WTC11 (cell line): ENCODE results near the gene MAST1. TPM values are rescaled to one million over a fixed set of nuclear protein-coding genes. Genes with fewer than 3 reads are reported as not detected.
A peak's percentile ranks its signal among the peaks of the same experiment; 100 is the strongest.

Source experiments
- GABPB1 ChIP-seq: sonication (generic); formaldehyde crosslinking; IDR thresholded peaks from 2 replicates; pipeline ENCODE4 v1.8.1; 2023; ENCODE audit warnings: mild to moderate bottlenecking, missing genetic modification reagents
- GRHL2 ChIP-seq: fragments of 250-450 bp; sonication (Bioruptor Pico); IDR thresholded peaks from 2 replicates; pipeline ENCODE4 v1.8.0; 2022; ENCODE audit warnings: mild to moderate bottlenecking, moderate library complexity; ENCODE audit not compliant: insufficient replicate concordance, severe bottlenecking
- JAZF1 ChIP-seq: fragments of 250-450 bp; sonication (Bioruptor Pico); IDR thresholded peaks from 2 replicates; pipeline ENCODE4 v1.9.0; 2021; ENCODE audit warnings: moderate library complexity, mild to moderate bottlenecking, inconsistent platforms
- MYBL2 ChIP-seq: sonication (generic); formaldehyde crosslinking; IDR thresholded peaks from 2 replicates; pipeline ENCODE4 v1.8.1; 2023; ENCODE audit warnings: mild to moderate bottlenecking, moderate library complexity, missing genetic modification reagents
- NFATC4 ChIP-seq: fragments of 250-450 bp; sonication (Bioruptor Pico); IDR thresholded peaks from 2 replicates; pipeline ENCODE4 v1.9.0; 2021; ENCODE audit warnings: mild to moderate bottlenecking
- NR3C1 ChIP-seq: sonication (generic); formaldehyde crosslinking; conservative IDR thresholded peaks from 2 replicates; pipeline ENCODE4 v1.8.1; 2023; ENCODE audit warnings: low read depth, mild to moderate bottlenecking, missing genetic modification reagents
- OVOL2 ChIP-seq: fragments of 250-450 bp; sonication (Bioruptor Pico); IDR thresholded peaks from 2 replicates; pipeline ENCODE4 v1.9.0; 2021; ENCODE audit warnings: mild to moderate bottlenecking, borderline replicate concordance
- PRRX2 ChIP-seq: fragments of 250-450 bp; sonication (Bioruptor Pico); IDR thresholded peaks from 2 replicates; pipeline ENCODE4 v1.8.0; 2021; ENCODE audit warnings: mild to moderate bottlenecking
- SMAD4 ChIP-seq: sonication (generic); formaldehyde crosslinking; IDR thresholded peaks from 2 replicates; pipeline ENCODE4 v1.8.0; 2022; ENCODE audit warnings: mild to moderate bottlenecking, missing genetic modification reagents
- ZNF317 ChIP-seq: sonication (generic); formaldehyde crosslinking; IDR thresholded peaks from 2 replicates; pipeline ENCODE4 v1.8.1; 2023; ENCODE audit warnings: low read depth, mild to moderate bottlenecking, moderate library complexity, missing genetic modification reagents, borderline replicate concordance
- total RNA-seq: library from RNA; stranded (reverse); gene quantifications from 3 replicates; pipeline ENCODE4 v1.2.3, GENCODE V29; 2021
- TF ChIP-seq, protein P1 (sequence below): sonication (generic); formaldehyde crosslinking; IDR thresholded peaks from 2 replicates; pipeline ENCODE4 v1.8.0; 2022; ENCODE audit warnings: missing genetic modification reagents
- TF ChIP-seq, protein P2 (sequence below): sonication (generic); formaldehyde crosslinking; IDR thresholded peaks from 2 replicates; pipeline ENCODE4 v1.8.1; 2023; ENCODE audit warnings: mild to moderate bottlenecking, missing genetic modification reagents, moderate library complexity
- TF ChIP-seq, protein P3 (sequence below): sonication (generic); formaldehyde crosslinking; IDR thresholded peaks from 2 replicates; pipeline ENCODE4 v1.8.0; 2023; ENCODE audit warnings: missing genetic modification reagents, mild to moderate bottlenecking, borderline replicate concordance
- TF ChIP-seq, protein P4 (sequence below): fragments of 250-450 bp; sonication (Bioruptor Pico); IDR thresholded peaks from 2 replicates; pipeline ENCODE4 v2.1.2; 2022; ENCODE audit warnings: mild to moderate bottlenecking, moderate library complexity
- TF ChIP-seq, protein P5 (sequence below): sonication (generic); formaldehyde crosslinking; IDR thresholded peaks from 2 replicates; pipeline ENCODE4 v1.8.0; 2022; ENCODE audit warnings: mild to moderate bottlenecking, missing genetic modification reagents
- TF ChIP-seq, protein P6 (sequence below): sonication (generic); formaldehyde crosslinking; IDR thresholded peaks from 2 replicates; pipeline ENCODE4 v1.8.0; 2022; ENCODE audit warnings: mild to moderate bottlenecking, missing genetic modification reagents
- TF ChIP-seq, protein P7 (sequence below): fragments of 250-450 bp; sonication (Bioruptor Pico); IDR thresholded peaks from 2 replicates; pipeline ENCODE4 v1.9.0; 2021; ENCODE audit warnings: mild to moderate bottlenecking, borderline replicate concordance
- TF ChIP-seq, protein P8 (sequence below): fragments of 250-450 bp; sonication (Bioruptor Pico); IDR thresholded peaks from 2 replicates; pipeline ENCODE4 v1.8.0; 2021; ENCODE audit warnings: mild to moderate bottlenecking

The MAST1 gene
- total RNA-seq, 1 experiment from 2014 or later = 24.3 TPM

DNA sequence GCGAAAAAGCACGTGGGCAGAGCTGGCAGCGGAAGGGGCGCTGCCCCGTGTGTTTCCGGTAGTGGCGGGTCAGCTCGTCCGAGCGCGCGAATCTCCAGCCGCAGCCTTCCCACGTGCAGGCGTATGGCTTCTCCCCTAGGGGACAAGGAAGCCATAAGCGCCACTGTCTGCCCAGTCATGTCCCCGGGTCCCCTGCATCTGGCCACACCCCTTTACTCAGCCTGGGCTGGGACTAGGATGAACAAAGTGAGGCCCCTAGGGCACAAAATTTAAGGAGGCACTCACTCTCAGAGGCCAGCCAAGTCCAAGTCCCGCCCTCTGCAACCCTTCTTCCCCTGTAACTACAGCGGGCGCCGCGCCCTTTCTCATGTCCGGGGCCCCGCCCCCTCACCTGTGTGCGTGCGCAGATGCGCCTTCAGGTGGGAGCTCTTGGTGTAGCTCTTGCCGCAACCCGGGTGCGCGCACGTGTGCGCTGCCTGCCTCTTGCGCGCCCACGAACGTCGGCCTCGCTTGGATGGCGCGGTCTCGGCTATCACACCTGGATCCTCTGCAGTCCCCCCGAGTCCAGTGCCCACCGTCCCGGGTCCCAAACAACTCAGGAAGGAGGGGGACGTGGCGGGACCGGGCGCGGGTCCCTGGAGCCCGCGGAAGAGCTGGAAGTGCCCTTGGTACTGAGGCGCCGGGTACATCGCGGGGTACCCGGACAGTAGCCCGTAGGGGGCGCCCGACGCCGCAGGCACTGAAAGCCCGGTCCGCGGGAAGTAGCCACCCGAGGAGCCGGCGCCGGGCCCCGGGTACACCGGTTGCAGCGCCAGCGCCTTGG, 46.8 kb downstream of the MAST1 start (continued):
- no peak for TF ChIP-seq NFATC4 (CRISPR knock-in tag)
- TF ChIP-seq, protein P1, sequence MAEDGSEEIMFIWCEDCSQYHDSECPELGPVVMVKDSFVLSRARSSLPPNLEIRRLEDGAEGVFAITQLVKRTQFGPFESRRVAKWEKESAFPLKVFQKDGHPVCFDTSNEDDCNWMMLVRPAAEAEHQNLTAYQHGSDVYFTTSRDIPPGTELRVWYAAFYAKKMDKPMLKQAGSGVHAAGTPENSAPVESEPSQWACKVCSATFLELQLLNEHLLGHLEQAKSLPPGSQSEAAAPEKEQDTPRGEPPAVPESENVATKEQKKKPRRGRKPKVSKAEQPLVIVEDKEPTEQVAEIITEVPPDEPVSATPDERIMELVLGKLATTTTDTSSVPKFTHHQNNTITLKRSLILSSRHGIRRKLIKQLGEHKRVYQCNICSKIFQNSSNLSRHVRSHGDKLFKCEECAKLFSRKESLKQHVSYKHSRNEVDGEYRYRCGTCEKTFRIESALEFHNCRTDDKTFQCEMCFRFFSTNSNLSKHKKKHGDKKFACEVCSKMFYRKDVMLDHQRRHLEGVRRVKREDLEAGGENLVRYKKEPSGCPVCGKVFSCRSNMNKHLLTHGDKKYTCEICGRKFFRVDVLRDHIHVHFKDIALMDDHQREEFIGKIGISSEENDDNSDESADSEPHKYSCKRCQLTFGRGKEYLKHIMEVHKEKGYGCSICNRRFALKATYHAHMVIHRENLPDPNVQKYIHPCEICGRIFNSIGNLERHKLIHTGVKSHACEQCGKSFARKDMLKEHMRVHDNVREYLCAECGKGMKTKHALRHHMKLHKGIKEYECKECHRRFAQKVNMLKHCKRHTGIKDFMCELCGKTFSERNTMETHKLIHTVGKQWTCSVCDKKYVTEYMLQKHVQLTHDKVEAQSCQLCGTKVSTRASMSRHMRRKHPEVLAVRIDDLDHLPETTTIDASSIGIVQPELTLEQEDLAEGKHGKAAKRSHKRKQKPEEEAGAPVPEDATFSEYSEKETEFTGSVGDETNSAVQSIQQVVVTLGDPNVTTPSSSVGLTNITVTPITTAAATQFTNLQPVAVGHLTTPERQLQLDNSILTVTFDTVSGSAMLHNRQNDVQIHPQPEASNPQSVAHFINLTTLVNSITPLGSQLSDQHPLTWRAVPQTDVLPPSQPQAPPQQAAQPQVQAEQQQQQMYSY = no peak
- TF ChIP-seq, protein P2, sequence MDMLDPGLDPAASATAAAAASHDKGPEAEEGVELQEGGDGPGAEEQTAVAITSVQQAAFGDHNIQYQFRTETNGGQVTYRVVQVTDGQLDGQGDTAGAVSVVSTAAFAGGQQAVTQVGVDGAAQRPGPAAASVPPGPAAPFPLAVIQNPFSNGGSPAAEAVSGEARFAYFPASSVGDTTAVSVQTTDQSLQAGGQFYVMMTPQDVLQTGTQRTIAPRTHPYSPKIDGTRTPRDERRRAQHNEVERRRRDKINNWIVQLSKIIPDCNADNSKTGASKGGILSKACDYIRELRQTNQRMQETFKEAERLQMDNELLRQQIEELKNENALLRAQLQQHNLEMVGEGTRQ (CRISPR knock-in tag) = peak; percentile 74
- TF ChIP-seq, protein P3, sequence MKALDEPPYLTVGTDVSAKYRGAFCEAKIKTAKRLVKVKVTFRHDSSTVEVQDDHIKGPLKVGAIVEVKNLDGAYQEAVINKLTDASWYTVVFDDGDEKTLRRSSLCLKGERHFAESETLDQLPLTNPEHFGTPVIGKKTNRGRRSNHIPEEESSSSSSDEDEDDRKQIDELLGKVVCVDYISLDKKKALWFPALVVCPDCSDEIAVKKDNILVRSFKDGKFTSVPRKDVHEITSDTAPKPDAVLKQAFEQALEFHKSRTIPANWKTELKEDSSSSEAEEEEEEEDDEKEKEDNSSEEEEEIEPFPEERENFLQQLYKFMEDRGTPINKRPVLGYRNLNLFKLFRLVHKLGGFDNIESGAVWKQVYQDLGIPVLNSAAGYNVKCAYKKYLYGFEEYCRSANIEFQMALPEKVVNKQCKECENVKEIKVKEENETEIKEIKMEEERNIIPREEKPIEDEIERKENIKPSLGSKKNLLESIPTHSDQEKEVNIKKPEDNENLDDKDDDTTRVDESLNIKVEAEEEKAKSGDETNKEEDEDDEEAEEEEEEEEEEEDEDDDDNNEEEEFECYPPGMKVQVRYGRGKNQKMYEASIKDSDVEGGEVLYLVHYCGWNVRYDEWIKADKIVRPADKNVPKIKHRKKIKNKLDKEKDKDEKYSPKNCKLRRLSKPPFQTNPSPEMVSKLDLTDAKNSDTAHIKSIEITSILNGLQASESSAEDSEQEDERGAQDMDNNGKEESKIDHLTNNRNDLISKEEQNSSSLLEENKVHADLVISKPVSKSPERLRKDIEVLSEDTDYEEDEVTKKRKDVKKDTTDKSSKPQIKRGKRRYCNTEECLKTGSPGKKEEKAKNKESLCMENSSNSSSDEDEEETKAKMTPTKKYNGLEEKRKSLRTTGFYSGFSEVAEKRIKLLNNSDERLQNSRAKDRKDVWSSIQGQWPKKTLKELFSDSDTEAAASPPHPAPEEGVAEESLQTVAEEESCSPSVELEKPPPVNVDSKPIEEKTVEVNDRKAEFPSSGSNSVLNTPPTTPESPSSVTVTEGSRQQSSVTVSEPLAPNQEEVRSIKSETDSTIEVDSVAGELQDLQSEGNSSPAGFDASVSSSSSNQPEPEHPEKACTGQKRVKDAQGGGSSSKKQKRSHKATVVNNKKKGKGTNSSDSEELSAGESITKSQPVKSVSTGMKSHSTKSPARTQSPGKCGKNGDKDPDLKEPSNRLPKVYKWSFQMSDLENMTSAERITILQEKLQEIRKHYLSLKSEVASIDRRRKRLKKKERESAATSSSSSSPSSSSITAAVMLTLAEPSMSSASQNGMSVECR (CRISPR knock-in tag) = peak; percentile 95; the same call in 1 of the 2 replicates
- TF ChIP-seq SMAD4 (CRISPR knock-in tag) = no peak
- TF ChIP-seq, protein P4, sequence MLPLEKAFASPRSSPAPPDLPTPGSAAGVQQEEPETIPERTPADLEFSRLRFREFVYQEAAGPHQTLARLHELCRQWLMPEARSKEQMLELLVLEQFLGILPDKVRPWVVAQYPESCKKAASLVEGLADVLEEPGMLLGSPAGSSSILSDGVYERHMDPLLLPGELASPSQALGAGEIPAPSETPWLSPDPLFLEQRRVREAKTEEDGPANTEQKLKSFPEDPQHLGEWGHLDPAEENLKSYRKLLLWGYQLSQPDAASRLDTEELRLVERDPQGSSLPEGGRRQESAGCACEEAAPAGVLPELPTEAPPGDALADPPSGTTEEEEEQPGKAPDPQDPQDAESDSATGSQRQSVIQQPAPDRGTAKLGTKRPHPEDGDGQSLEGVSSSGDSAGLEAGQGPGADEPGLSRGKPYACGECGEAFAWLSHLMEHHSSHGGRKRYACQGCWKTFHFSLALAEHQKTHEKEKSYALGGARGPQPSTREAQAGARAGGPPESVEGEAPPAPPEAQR (CRISPR knock-in tag) = no peak
- TF ChIP-seq MYBL2 = peak; percentile 93
- TF ChIP-seq JAZF1 (CRISPR knock-in tag) = no peak
- TF ChIP-seq PRRX2 (CRISPR knock-in tag) = no peak
- no peak for TF ChIP-seq ZNF317 (CRISPR knock-in tag)
- peak; percentile 26; the same call in 1 of the 2 replicates for TF ChIP-seq GABPB1
- TF ChIP-seq, protein P5, sequence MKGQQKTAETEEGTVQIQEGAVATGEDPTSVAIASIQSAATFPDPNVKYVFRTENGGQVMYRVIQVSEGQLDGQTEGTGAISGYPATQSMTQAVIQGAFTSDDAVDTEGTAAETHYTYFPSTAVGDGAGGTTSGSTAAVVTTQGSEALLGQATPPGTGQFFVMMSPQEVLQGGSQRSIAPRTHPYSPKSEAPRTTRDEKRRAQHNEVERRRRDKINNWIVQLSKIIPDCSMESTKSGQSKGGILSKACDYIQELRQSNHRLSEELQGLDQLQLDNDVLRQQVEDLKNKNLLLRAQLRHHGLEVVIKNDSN (CRISPR knock-in tag) = peak; percentile 83
- no peak for TF ChIP-seq GRHL2 (CRISPR knock-in tag)
- TF ChIP-seq, protein P6, sequence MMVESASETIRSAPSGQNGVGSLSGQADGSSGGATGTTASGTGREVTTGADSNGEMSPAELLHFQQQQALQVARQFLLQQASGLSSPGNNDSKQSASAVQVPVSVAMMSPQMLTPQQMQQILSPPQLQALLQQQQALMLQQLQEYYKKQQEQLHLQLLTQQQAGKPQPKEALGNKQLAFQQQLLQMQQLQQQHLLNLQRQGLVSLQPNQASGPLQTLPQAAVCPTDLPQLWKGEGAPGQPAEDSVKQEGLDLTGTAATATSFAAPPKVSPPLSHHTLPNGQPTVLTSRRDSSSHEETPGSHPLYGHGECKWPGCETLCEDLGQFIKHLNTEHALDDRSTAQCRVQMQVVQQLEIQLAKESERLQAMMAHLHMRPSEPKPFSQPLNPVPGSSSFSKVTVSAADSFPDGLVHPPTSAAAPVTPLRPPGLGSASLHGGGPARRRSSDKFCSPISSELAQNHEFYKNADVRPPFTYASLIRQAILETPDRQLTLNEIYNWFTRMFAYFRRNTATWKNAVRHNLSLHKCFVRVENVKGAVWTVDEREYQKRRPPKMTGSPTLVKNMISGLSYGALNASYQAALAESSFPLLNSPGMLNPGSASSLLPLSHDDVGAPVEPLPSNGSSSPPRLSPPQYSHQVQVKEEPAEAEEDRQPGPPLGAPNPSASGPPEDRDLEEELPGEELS (CRISPR knock-in tag) = peak; percentile 95
- no peak for TF ChIP-seq OVOL2 (CRISPR knock-in tag)
- TF ChIP-seq, protein P7, sequence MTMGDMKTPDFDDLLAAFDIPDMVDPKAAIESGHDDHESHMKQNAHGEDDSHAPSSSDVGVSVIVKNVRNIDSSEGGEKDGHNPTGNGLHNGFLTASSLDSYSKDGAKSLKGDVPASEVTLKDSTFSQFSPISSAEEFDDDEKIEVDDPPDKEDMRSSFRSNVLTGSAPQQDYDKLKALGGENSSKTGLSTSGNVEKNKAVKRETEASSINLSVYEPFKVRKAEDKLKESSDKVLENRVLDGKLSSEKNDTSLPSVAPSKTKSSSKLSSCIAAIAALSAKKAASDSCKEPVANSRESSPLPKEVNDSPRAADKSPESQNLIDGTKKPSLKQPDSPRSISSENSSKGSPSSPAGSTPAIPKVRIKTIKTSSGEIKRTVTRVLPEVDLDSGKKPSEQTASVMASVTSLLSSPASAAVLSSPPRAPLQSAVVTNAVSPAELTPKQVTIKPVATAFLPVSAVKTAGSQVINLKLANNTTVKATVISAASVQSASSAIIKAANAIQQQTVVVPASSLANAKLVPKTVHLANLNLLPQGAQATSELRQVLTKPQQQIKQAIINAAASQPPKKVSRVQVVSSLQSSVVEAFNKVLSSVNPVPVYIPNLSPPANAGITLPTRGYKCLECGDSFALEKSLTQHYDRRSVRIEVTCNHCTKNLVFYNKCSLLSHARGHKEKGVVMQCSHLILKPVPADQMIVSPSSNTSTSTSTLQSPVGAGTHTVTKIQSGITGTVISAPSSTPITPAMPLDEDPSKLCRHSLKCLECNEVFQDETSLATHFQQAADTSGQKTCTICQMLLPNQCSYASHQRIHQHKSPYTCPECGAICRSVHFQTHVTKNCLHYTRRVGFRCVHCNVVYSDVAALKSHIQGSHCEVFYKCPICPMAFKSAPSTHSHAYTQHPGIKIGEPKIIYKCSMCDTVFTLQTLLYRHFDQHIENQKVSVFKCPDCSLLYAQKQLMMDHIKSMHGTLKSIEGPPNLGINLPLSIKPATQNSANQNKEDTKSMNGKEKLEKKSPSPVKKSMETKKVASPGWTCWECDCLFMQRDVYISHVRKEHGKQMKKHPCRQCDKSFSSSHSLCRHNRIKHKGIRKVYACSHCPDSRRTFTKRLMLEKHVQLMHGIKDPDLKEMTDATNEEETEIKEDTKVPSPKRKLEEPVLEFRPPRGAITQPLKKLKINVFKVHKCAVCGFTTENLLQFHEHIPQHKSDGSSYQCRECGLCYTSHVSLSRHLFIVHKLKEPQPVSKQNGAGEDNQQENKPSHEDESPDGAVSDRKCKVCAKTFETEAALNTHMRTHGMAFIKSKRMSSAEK (CRISPR knock-in tag) = no peak
- TF ChIP-seq NR3C1 (CRISPR knock-in tag) = no peak; the same call in 1 of the 2 replicates
- TF ChIP-seq, protein P8, sequence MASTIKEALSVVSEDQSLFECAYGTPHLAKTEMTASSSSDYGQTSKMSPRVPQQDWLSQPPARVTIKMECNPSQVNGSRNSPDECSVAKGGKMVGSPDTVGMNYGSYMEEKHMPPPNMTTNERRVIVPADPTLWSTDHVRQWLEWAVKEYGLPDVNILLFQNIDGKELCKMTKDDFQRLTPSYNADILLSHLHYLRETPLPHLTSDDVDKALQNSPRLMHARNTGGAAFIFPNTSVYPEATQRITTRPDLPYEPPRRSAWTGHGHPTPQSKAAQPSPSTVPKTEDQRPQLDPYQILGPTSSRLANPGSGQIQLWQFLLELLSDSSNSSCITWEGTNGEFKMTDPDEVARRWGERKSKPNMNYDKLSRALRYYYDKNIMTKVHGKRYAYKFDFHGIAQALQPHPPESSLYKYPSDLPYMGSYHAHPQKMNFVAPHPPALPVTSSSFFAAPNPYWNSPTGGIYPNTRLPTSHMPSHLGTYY = 0 out of 2 replicates have a peak, but pooled peaks have one; percentile 61
